Measurements from ENCODE around the gene SNAP25. TPM values are rescaled to one million over a fixed set of nuclear protein-coding genes. Genes with fewer than 3 reads are reported as not detected.

The SNAP25 gene
- total and polyA plus RNA-seq, 9 of the 15 experiments (the other 6 are each of a cell fraction or from before 2014, with no cell fraction given), result 0.07 TPM; not detected in 8

DNA sequence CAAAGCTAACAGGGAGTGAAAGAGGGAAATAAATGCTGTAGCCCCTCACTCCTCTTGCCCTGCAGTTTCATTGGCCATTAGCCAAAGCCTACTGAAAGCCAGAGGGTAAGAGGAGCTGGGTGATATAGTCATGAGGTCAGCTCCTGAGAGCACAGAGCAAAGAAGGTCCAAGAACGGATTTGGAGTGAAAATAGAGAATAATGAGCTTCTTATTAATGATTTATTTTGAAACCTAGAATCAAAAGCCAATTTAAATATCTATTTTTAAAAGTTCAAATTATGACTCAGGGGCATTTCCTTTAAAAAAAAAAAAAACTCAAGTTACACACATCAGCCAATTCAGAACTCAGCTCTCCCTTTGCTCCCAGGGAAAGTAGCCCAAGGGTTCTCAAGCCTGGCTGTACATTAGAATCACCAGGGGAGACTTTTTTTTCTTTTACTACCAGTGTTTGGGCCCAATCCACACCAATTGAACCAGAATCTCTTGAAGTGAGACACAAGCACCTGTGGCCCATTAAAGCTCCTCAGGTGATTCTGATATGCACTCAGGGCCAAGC lies 79.1 kb downstream of the SNAP25 start (continued):
- TF ChIP-seq, protein P1, sequence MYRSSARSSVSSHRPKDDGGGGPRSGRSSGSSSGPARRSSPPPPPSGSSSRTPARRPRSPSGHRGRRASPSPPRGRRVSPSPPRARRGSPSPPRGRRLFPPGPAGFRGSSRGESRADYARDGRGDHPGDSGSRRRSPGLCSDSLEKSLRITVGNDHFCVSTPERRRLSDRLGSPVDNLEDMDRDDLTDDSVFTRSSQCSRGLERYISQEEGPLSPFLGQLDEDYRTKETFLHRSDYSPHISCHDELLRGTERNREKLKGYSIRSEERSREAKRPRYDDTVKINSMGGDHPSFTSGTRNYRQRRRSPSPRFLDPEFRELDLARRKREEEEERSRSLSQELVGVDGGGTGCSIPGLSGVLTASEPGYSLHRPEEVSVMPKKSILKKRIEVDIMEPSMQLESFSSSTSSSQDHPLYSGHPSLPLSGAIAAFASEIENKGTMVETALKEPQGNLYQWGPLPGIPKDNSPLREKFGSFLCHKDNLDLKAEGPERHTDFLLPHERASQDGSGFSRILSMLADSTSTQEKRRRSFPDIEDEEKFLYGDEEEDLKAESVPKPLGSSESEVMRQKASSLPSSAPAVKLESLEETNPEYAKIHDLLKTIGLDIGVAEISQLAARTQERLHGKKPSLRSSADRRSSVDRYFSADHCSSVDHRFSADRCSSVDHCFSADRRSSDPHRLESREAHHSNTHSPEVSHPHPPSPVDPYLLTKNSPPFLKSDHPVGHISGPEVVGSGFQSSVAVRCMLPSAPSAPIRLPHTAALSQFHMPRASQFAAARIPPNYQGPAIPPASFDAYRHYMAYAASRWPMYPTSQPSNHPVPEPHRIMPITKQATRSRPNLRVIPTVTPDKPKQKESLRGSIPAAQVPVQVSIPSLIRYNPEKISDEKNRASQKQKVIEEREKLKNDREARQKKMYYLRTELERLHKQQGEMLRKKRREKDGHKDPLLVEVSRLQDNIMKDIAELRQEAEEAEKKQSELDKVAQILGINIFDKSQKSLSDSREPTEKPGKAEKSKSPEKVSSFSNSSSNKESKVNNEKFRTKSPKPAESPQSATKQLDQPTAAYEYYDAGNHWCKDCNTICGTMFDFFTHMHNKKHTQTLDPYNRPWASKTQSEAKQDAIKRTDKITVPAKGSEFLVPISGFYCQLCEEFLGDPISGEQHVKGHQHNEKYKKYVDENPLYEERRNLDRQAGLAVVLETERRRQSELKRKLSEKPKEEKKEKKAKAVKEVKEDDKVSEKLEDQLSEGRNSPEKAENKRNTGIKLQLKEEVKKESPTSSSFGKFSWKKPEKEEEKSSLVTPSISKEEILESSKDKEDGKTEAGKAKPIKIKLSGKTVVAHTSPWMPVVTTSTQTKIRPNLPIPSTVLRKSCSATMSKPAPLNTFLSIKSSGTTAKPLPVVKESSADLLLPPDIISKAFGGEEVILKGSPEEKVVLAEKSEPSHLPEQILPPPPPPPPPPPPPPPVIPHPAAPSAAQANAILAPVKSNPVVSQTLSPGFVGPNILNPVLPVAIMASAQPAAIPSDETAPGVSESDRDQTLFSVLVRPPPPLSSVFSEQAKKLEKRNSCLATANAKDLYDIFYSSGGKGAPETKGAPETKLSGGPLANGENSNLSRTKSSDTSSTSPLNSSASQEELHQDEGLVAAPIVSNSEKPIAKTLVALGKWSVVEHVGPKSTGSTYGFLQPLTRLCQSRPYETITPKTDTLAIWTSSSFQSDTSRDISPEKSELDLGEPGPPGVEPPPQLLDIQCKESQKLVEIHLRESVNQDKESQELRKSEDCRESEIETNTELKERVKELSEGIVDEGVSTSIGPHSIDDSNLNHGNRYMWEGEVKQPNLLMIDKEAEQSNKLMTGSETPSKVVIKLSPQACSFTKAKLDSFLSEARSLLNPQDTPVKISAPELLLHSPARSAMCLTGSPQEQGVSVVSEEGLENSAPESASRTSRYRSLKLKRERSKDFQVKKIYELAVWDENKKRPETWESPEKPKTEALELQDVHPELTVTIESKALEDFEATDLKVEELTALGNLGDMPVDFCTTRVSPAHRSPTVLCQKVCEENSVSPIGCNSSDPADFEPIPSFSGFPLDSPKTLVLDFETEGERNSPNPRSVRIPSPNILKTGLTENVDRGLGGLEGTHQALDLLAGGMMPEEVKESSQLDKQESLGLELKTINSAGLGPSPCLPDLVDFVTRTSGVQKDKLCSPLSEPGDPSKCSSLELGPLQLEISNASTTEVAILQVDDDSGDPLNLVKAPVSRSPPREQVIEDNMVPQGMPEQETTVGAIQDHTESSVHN (IDR thresholded peaks at IDR 0.05; ENCODE audit: borderline replicate concordance in 1 of 2, low read depth in 1 of 2), result no peak
- TF ChIP-seq NR4A1 (CRISPR knock-in tag; IDR thresholded peaks at IDR 0.05), result no peak
- no peak for TF ChIP-seq NR4A1 (tag; IDR thresholded peaks at IDR 0.05)
- no peak for TF ChIP-seq XRCC4 (IDR thresholded peaks at IDR 0.05; ENCODE audit: extremely low read depth, insufficient read depth, insufficient read length)
